Left cardiac atrium (tissue), 4 donors: ENCODE results near the gene WSB2. TPM values are rescaled to one million over a fixed set of nuclear protein-coding genes. Genes with fewer than 3 reads are reported as not detected.
"Not testable (repeated sequence)": the region's sequence is repeated elsewhere in the genome, so short reads cannot be mapped to it uniquely, and the experiment has no call there.

Experiments used
- ATAC-seq, 2 donors: fragments of 200-7000 bp; cut with Tn5 transposase; one replicate each; pipeline ENCODE4 v1.9.1; 2020; ENCODE audit warnings: mild to moderate bottlenecking in 2 of 2, moderate library complexity in 2 of 2
- DNase-seq: peaks from one replicate; pipeline ENCODE4 v3.0.0-alpha.2; 2020
- intact Hi-C, 2 donors: fragments of 100-400 bp; cut with DNase I; formaldehyde crosslinking; loops; one replicate each; pipeline versions ENCODE4 v1.14.1 to v1.15.1; 2022 to 2023
- total RNA-seq, 2 donors: library from RNA; stranded (reverse); fragmentation: NEBNext Ultra II Directional; extraction: Animal tissue kit (Norgen Biotek cat#: 25700); gene quantifications; one replicate each; pipeline ENCODE4 v1.2.1, GENCODE V29; 2021
- donor health status: DM: no; HTN: yes; CAD: no.
- donor health status: DM: no; HTN: yes; CAD: no; lungs with severe emphysema.
- donor health status: DM: yes; HTN: yes; CAD: no.
- donor health status: Dilated cardiomyopathy.

The WSB2 gene
- total RNA-seq, 2 donors from 2014 or later: 77.6 to 83.4 TPM

GRCh38 chr12:118015944-118016343, 45.0 kb downstream of the WSB2 start:
- DNase-seq: no peak
- intact Hi-C loops: no loop called here
- ATAC-seq: peak; percentile 2 to 3

GRCh38 chr12:118015306-118015705, 45.7 kb downstream of the WSB2 start:
- intact Hi-C loops: no loop called here
- no peak for ATAC-seq

GRCh38 chr12:118013283-118013682, 47.7 kb downstream of the WSB2 start:
- no peak for DNase-seq
- no peak for ATAC-seq
- intact Hi-C loops: no loop called here

More at GRCh38 chr12:118015306-118015705, 45.7 kb downstream of the WSB2 start:
- DNase-seq: no peak

DNA sequence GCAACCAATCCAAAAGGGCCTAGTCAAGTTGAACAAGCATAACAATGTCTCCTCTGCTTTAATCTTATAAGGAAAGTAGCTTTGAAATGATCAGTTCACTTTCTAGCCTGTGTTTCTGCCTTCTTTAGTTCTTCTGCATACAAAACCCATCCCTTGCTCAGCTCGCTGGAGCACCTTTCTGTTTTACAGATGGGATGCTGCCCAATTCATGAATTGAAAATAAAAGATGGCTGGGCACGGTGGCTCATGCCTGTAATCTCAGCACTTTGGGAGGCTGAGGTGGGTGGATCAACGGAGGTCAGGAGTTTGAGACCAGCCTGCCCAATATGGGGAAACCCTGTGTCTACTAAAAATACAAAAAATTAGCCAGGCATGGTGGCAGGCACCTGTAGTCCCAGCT, 49.0 kb downstream of the WSB2 start:
- ATAC-seq: no peak
- no peak for DNase-seq
- intact Hi-C loops: no loop called here

DNA sequence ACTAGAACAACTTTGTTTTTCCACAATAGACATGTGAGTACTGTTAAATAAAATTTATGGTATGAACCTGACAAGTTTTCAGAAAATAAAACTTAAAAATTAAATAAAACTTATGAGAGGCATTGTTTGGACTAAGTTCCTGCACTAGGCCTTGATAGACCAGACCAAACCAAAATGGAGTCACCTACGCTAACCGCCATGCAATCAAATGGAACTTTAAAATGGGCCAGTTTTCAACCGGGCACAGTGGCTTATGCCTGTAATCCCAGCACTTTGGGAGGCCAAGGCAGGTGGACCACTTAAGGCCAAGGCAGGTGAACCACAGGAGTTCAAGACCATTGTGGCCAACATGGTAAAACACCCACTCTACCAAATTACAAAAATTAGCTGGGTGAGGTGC, 49.6 kb downstream of the WSB2 start:
- no peak for ATAC-seq
- intact Hi-C loops: no loop called here
- no peak for DNase-seq

DNA sequence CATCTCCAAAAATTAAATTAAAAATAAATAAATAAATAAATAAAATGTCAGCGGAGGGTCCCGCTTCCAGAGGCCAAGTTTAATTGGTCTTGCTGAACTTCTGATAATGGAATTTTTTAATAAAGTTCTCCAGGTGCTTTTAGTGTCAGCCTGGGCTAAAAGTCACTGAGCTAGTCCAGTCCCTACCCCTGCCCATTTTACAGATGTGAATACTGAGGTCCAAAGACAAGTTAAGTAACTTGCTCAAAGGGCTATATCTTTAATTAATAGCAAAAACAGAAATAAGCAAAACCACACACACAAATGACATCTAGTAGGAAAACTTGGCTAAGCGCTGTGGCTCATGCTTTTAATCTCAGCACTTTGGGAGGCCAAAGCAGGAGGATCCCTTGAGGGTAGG, 50.1 kb downstream of the WSB2 start:
- ATAC-seq: no peak
- intact Hi-C loops: no loop called here
- no peak for DNase-seq

GRCh38 chr12:117999806-118000205, 61.2 kb downstream of the WSB2 start:
- DNase-seq, ATAC-seq, intact Hi-C loops: not testable (repeated sequence)

- ATAC-seq (no peak), DNase-seq (no peak)
Observed at GRCh38 chr12:117998719-117999118, 62.3 kb downstream of the WSB2 start.

DNA sequence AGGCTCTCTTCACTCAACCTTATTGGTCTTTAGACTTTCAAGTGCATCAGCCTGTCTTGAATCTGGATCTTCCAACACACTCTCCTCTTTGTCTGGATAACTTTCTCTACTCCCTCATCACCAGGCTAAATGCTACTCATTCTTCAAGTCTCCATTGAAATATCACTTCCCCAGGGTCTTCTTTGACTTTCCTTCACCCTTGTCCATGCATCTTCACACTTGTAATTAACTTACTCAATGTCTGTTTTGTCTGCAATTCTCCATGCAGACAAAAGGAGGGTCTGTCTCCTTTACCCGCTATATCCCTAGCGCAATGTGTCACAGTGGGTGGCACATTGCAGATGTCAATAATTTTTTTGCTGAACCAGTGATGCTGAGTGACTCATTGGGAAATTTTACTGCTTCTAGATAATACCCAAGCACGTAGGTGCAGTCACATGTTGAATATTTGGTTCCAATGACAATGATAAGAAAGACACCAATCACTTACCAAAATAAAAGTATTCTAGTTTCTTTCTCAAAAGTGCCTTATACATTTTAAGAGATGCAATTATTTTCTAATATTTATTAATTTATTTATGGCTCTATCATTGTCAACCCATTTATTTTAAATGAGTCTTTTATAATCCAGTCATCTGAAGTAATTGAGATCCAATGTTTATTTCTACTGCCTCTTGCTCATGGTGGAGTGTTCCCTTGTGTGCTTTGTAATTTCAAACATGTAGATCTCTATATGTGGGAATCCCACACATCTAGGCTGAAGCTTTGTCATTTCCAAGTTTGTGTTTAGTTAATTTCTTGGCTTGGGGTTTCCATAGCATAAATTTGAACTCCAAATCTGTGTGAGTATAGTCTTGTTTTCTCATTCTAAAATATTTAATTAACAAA, 66.2 kb downstream of the WSB2 start:
- ATAC-seq (no peak), DNase-seq (no peak)
- intact Hi-C loops: no loop called here

More at GRCh38 chr12:117998719-117999118, 62.3 kb downstream of the WSB2 start:
- intact Hi-C loops: no loop called here

GRCh38 chr12:117986705-117987469, 74.1 kb downstream of the WSB2 start:
- DNase-seq: no peak
- intact Hi-C loops: no loop called here
- ATAC-seq: no peak

DNA sequence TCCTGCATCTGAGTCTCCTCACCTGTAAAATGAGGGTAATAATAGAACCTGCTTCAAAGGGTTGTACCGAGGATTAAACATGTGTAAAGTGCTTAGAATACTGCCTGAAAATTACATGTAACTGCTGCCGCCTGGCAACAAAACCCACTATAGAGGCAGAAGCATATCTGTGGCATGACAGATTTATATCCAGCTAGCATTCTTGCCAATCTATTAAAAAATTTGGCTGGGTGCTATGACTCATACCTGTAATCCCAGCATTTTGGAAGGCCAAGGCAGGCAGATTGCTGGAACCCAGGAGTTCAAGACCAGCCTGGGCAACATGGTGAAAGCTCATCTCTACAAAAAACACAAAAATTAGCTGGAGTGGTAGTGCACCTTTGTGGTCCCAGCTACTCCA, 75.8 kb downstream of the WSB2 start:
- DNase-seq (no peak), ATAC-seq (no peak)
- intact Hi-C loops: no loop called here

Other genes starting within 250 kb of the WSB2 start
- under 1 TPM; under 0.01 to 0.05 TPM for gene KSR2, start 92.2 kb downstream of the WSB2 start, total RNA-seq
- 1 to 10 TPM; 4.9 to 7.7 TPM for gene RFC5, start 44.5 kb downstream of the WSB2 start, total RNA-seq
- 10 to 100 TPM in 1 of 2 donors, 1 to 10 TPM in 1; 9.3 to 17.2 TPM for gene VSIG10, start 42.8 kb upstream of the WSB2 start, total RNA-seq
- gene PEBP1, start 74.9 kb upstream of the WSB2 start, total RNA-seq: 100 to 1,000 TPM; 315 to 322 TPM